ENCODE results near the gene ACOT8. TPM values are rescaled to one million over a fixed set of nuclear protein-coding genes. Genes with fewer than 3 reads are reported as not detected.

Gene ACOT8
- total RNA-seq, 1 experiment from 2014 or later, result 37.9 TPM

DNA sequence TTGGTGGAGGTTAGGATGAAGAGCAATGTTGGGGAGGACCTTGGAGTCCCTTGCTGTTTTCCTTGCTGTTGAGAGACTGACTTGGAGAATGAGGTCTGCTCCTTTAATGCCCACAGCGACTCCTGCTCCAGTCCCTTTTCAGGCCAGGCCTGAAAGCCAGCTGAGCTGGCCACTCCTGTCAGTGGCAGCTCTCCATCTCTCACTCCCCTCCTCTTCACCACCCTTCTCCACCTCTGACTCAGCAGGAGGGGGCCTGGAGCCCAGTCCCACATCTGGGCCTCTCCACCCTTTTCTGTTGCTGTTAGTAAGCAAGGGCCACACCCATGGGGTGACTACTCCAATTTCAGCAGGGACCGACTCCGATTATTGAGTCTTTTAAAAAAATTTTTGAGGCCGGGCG lies 21.4 kb downstream of the ACOT8 start:
- Mint-ChIP-seq H3K36me3 (ENCODE audit: insufficient read depth, unreplicated experiment) (peaks cover 33% of the 10 kb centered on the region), H3K27ac (ENCODE audit: unreplicated experiment) (no peak overlapping the region), H3K4me3 (ENCODE audit: low read depth, unreplicated experiment) (no peak overlapping the region), H3K4me1 (ENCODE audit: low read depth, unreplicated experiment) (peaks cover 8% of the 10 kb centered on the region), H3K9me3 (ENCODE audit: low read depth, unreplicated experiment) (no peaks in the 10 kb centered on the region), H3K27me3 (ENCODE audit: unreplicated experiment) (no peaks in the 10 kb centered on the region)
- no peak for DNase-seq
- no TSS peak for BruUV-seq (replicated peaks)
- no peak for TF ChIP-seq CTCF (IDR thresholded peaks at IDR 0.05; ENCODE audit: unreplicated experiment)
- CTCF ChIA-PET, result no interaction called here
- intact Hi-C loops (cut with micrococcal nuclease; ENCODE audit: unreplicated experiment), result no loop called here

GRCh38 chr20:45835329-45835765 lies 21.8 kb downstream of the ACOT8 start:
- no peak for TF ChIP-seq CTCF (IDR thresholded peaks at IDR 0.05; ENCODE audit: unreplicated experiment)
- DNase-seq, result no peak
- BruUV-seq (replicated peaks), result TSS peak; percentile 49
- Mint-ChIP-seq H3K27ac (ENCODE audit: unreplicated experiment) (no peak overlapping the region), H3K36me3 (ENCODE audit: insufficient read depth, unreplicated experiment) (peaks cover 31% of the 10 kb centered on the region), H3K4me1 (ENCODE audit: low read depth, unreplicated experiment) (peaks cover 8% of the 10 kb centered on the region), H3K9me3 (ENCODE audit: low read depth, unreplicated experiment) (no peaks in the 10 kb centered on the region), H3K4me3 (ENCODE audit: low read depth, unreplicated experiment) (no peak overlapping the region), H3K27me3 (ENCODE audit: unreplicated experiment) (no peaks in the 10 kb centered on the region)
- intact Hi-C loops (cut with micrococcal nuclease; ENCODE audit: unreplicated experiment), result no loop called here
- CTCF ChIA-PET, result interaction anchor here (1.2 kb wide), 1 partner anchor 87 kb away, joined by 3 read pairs; no protein-coding TSS in a partner anchor

DNA sequence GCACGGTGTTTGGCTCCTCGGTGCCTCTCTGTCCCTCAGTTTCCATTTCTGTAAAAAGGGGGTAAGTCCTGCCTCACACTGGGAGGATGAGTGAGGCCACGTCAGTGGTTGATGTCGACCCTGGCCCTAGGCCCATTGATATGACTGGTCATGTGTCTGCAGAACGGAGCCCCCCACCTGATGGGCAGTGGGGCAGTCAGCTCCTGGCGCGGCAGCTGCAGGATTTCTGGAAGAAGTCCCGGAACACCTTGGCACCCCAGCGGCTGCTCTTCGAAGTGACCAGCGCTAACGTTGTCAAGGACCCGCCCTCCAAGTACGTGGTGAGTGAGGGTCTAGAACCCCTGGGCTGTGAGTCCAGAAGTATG lies 22.4 kb downstream of the ACOT8 start:
- intact Hi-C loops (cut with micrococcal nuclease; ENCODE audit: unreplicated experiment), result no loop called here
- no peak for DNase-seq
- CTCF ChIA-PET, result interaction anchor here (1.1 to 1.5 kb wide), 3 partner anchors 9 to 88 kb away, joined by 3 to 4 read pairs (median 3); no protein-coding TSS in a partner anchor
- TF ChIP-seq CTCF (IDR thresholded peaks at IDR 0.05; ENCODE audit: unreplicated experiment), result no peak
- Mint-ChIP-seq H3K9me3 (ENCODE audit: low read depth, unreplicated experiment) (no peaks in the 10 kb centered on the region), H3K27me3 (ENCODE audit: unreplicated experiment) (no peaks in the 10 kb centered on the region), H3K4me1 (ENCODE audit: low read depth, unreplicated experiment) (peaks cover 8% of the 10 kb centered on the region), H3K36me3 (ENCODE audit: insufficient read depth, unreplicated experiment) (peaks cover 31% of the 10 kb centered on the region), H3K27ac (ENCODE audit: unreplicated experiment) (no peak overlapping the region), H3K4me3 (ENCODE audit: low read depth, unreplicated experiment) (peak overlapping the region; percentile 86)
- BruUV-seq (replicated peaks), result no TSS peak

GRCh38 chr20:45833883-45834796 lies 23.1 kb downstream of the ACOT8 start:
- intact Hi-C loops (cut with micrococcal nuclease; ENCODE audit: unreplicated experiment), result no loop called here
- peaks cover 8% of the 10 kb centered on the region for H3K4me1 Mint-ChIP-seq (ENCODE audit: low read depth, unreplicated experiment)
- no peak for TF ChIP-seq CTCF (IDR thresholded peaks at IDR 0.05; ENCODE audit: unreplicated experiment)
- H3K27ac Mint-ChIP-seq (ENCODE audit: unreplicated experiment), result peak overlapping the region; percentile 67
- no peaks in the 10 kb centered on the region for H3K9me3 Mint-ChIP-seq (ENCODE audit: low read depth, unreplicated experiment)
- peak overlapping the region; percentile 86 for H3K4me3 Mint-ChIP-seq (ENCODE audit: low read depth, unreplicated experiment)
- no TSS peak for BruUV-seq (replicated peaks)
- peaks cover 31% of the 10 kb centered on the region for H3K36me3 Mint-ChIP-seq (ENCODE audit: insufficient read depth, unreplicated experiment)
- no peaks in the 10 kb centered on the region for H3K27me3 Mint-ChIP-seq (ENCODE audit: unreplicated experiment)
- CTCF ChIA-PET, result interaction anchor here (0.6 to 1.5 kb wide), 4 partner anchors 8 to 283 kb away, joined by 3 to 4 read pairs (median 3); no protein-coding TSS in a partner anchor
- DNase-seq, result peak; percentile 83

All from Calu3 (cell line).